ENCODE measurements around the gene SLC27A1. TPM values are rescaled to one million over a fixed set of nuclear protein-coding genes. Genes with fewer than 3 reads are reported as not detected.

SLC27A1 gene
- total and polyA plus RNA-seq, 11 donors = 22.1 to 70.3 (median 47.6) TPM

- no peak for DNase-seq
- Histone ChIP-seq H3K4me3 (no peak overlapping the region), H3K4me1 (peaks cover 0 to 28% (median 3%) of the 10 kb centered on the region in 12 donors), H3K27me3 (peaks cover 0 to 35% (median 0%) of the 10 kb centered on the region in 9 donors), H3K9me3 (peaks cover 0 to 10% (median 1%) of the 10 kb centered on the region in 12 donors), H3K36me3 (no peaks in the 10 kb centered on the region), H3K27ac (no peak overlapping the region)
- TF ChIP-seq POLR2A (IDR thresholded peaks at IDR 0.05) (no peak), CTCF (IDR thresholded peaks at IDR 0.05) (no peak)
- whole genome bisulfite sequencing, 4 donors = 68 to 74% (median 73%) methylated on average over 12 to 16 of the region's 16 CpGs
- intact Hi-C loops (cut with DNase I) = no loop called here
- ATAC-seq = no peak
Observed at GRCh38 chr19:17526922-17527321, 56.6 kb downstream of the SLC27A1 start.

- H3K9me3 ChIP-seq = peaks cover 0 to 10% (median 1%) of the 10 kb centered on the region in 12 donors
- H3K27ac ChIP-seq = no peak overlapping the region
- no peak for TF ChIP-seq CTCF (IDR thresholded peaks at IDR 0.05)
- no peak for TF ChIP-seq POLR2A (IDR thresholded peaks at IDR 0.05)
- ATAC-seq (no peak), DNase-seq (no peak)
- H3K4me3 ChIP-seq = no peak overlapping the region
- intact Hi-C loops (cut with DNase I) = no loop called here
- WGBS, 4 donors = 72 to 80% (median 79%) methylated on average over 10 of the region's 10 CpGs
- H3K36me3 ChIP-seq = no peaks in the 10 kb centered on the region
- H3K27me3 ChIP-seq = peaks cover 0 to 39% (median 0%) of the 10 kb centered on the region in 9 donors
- H3K4me1 ChIP-seq = peaks cover 0 to 24% (median 3%) of the 10 kb centered on the region in 12 donors
Observed at GRCh38 chr19:17527326-17527725, 57.0 kb downstream of the SLC27A1 start.

- H3K9me3 ChIP-seq = peaks cover 0 to 10% (median 1%) of the 10 kb centered on the region in 12 donors
- H3K27me3 ChIP-seq = peaks cover 0 to 40% (median 0%) of the 10 kb centered on the region in 9 donors
- peaks cover 0 to 11% (median 0%) of the 10 kb centered on the region in 12 donors for H3K4me1 ChIP-seq
- intact Hi-C loops (cut with DNase I) = no loop called here
- ATAC-seq (no peak), DNase-seq (no peak)
- no peaks in the 10 kb centered on the region for H3K36me3 ChIP-seq
- no peak for TF ChIP-seq POLR2A (IDR thresholded peaks at IDR 0.05)
- TF ChIP-seq CTCF (IDR thresholded peaks at IDR 0.05) = no peak
- 93 to 100% (median 94%) methylated on average over 2 to 3 of the region's 3 CpGs for WGBS, 4 donors
- H3K4me3 ChIP-seq = no peak overlapping the region
- no peak overlapping the region for H3K27ac ChIP-seq
Observed at GRCh38 chr19:17528610-17529009, 58.3 kb downstream of the SLC27A1 start.

GRCh38 chr19:17529239-17530158 lies 59.2 kb downstream of the SLC27A1 start:
- intact Hi-C loops (cut with DNase I) = loop anchor here in 1 of 10 donors (10.0 kb wide), 1 partner anchor 235 kb away; no protein-coding TSS in a partner anchor
- H3K36me3 ChIP-seq = no peaks in the 10 kb centered on the region
- TF ChIP-seq CTCF (IDR thresholded peaks at IDR 0.05) (no peak), POLR2A (IDR thresholded peaks at IDR 0.05) (no peak)
- no peak overlapping the region for H3K4me3 ChIP-seq
- no peak overlapping the region for H3K27ac ChIP-seq
- DNase-seq (no peak), ATAC-seq (no peak)
- peaks cover 0 to 10% (median 1%) of the 10 kb centered on the region in 12 donors for H3K9me3 ChIP-seq
- H3K4me1 ChIP-seq = peaks cover 0 to 2% (median 0%) of the 10 kb centered on the region in 12 donors
- 74 to 79% (median 76%) methylated on average over 8 of the region's 8 CpGs for WGBS, 4 donors
- H3K27me3 ChIP-seq = peaks cover 0 to 39% (median 0%) of the 10 kb centered on the region in 9 donors
